ENCODE data around the gene VWF.

DNA sequence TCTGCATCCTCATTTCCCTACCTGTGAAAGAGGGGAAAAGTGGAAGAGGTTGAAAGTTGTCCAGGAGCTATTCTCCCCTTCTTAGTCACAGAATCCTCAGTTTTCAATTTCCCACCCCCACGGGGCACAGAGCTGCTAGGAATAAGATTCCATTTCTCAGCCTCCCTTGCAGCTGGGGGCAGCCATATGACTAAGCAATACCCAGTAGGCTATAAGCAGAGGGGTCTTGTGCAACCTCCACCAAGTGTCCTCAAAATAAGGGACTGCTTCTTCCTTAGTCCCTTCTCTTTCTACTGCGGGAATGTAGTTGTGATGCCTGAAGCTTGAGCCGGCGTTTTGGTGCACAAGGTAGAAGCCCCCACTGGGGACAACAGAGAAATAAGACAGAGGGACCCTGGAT, 40.9 kb downstream of the VWF start:
- TF ChIP-seq, protein P1, sequence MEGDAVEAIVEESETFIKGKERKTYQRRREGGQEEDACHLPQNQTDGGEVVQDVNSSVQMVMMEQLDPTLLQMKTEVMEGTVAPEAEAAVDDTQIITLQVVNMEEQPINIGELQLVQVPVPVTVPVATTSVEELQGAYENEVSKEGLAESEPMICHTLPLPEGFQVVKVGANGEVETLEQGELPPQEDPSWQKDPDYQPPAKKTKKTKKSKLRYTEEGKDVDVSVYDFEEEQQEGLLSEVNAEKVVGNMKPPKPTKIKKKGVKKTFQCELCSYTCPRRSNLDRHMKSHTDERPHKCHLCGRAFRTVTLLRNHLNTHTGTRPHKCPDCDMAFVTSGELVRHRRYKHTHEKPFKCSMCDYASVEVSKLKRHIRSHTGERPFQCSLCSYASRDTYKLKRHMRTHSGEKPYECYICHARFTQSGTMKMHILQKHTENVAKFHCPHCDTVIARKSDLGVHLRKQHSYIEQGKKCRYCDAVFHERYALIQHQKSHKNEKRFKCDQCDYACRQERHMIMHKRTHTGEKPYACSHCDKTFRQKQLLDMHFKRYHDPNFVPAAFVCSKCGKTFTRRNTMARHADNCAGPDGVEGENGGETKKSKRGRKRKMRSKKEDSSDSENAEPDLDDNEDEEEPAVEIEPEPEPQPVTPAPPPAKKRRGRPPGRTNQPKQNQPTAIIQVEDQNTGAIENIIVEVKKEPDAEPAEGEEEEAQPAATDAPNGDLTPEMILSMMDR (IDR thresholded peaks at IDR 0.05; ENCODE audit: low read depth, low read length): no peak
- no peak for TF ChIP-seq POLR2A (IDR thresholded peaks at IDR 0.05; ENCODE audit: extremely low read depth, insufficient read length)
- TF ChIP-seq MYC (IDR thresholded peaks at IDR 0.05; ENCODE audit: low read depth, low read length): no peak
- TF ChIP-seq, protein P2, sequence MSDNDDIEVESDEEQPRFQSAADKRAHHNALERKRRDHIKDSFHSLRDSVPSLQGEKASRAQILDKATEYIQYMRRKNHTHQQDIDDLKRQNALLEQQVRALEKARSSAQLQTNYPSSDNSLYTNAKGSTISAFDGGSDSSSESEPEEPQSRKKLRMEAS (IDR thresholded peaks at IDR 0.05; ENCODE audit: low read depth, low read length): no peak

Measured in NB4 (cell line).